Endothelial cell of umbilical vein (primary cell): ENCODE measurements around the gene THAP10.

Source experiments
- EZH2 ChIP-seq: IDR thresholded peaks from 2 replicates; pipeline ENCODE4 v1.6.1; 2012; ENCODE audit warnings: borderline replicate concordance, low read depth, mild to moderate bottlenecking, moderate library complexity, low read length, inconsistent platforms; ENCODE audit not compliant: severe bottlenecking
- POLR2A ChIP-seq: IDR thresholded peaks from 2 replicates; pipeline ENCODE4 v1.6.1; 2012; ENCODE audit warnings: low read depth, mild to moderate bottlenecking, control low read depth, low read length
- POLR2AphosphoS5 ChIP-seq: IDR thresholded peaks from 2 replicates; pipeline ENCODE4 v1.6.1; 2012; ENCODE audit warnings: low read depth, mild to moderate bottlenecking, control low read depth, low read length, moderate library complexity; ENCODE audit not compliant: insufficient read depth
- TF ChIP-seq, protein P1 (sequence below), 2 donors: IDR thresholded peaks; 1 replicate in 1 of 2; 2 replicates in 1 of 2; pipeline ENCODE4 v1.5.1; 2011; ENCODE audit warnings: low read length in 2 of 2, mild to moderate bottlenecking in 2 of 2, moderate library complexity in 2 of 2, control low read depth in 1 of 2, inconsistent platforms in 1 of 2, low read depth in 1 of 2; ENCODE audit not compliant: insufficient read depth in 1 of 2; ENCODE audit errors: extremely low read depth in 1 of 2
- TF ChIP-seq, protein P2 (sequence below): IDR thresholded peaks from 2 replicates; pipeline ENCODE4 v1.6.1; 2011; ENCODE audit not compliant: insufficient read depth, insufficient read length

DNA sequence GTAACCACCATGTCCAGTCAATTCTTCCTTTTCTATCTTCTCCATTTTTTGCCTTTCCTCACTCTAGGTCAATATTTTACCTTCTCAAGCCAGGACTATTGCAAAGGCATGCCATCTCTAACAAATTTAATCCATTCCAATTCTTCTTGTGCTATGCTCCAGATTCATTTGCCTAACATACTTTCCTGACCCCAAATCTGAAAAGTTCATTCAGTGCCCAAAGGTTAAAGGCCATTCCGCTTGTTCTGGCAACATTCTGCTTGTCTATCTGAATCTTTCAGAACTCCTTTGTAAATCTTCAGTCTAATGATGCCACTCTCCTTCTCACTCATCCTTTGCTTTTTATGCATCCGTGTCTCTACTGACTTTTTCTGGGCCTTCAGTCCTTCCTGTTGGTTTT lies 15.6 kb downstream of the THAP10 start:
- TF ChIP-seq, protein P1, sequence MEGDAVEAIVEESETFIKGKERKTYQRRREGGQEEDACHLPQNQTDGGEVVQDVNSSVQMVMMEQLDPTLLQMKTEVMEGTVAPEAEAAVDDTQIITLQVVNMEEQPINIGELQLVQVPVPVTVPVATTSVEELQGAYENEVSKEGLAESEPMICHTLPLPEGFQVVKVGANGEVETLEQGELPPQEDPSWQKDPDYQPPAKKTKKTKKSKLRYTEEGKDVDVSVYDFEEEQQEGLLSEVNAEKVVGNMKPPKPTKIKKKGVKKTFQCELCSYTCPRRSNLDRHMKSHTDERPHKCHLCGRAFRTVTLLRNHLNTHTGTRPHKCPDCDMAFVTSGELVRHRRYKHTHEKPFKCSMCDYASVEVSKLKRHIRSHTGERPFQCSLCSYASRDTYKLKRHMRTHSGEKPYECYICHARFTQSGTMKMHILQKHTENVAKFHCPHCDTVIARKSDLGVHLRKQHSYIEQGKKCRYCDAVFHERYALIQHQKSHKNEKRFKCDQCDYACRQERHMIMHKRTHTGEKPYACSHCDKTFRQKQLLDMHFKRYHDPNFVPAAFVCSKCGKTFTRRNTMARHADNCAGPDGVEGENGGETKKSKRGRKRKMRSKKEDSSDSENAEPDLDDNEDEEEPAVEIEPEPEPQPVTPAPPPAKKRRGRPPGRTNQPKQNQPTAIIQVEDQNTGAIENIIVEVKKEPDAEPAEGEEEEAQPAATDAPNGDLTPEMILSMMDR (IDR thresholded peaks at IDR 0.05; ENCODE audit: extremely low read depth in 1 of 2, insufficient read depth in 1 of 2, low read depth in 1 of 2, low read length in 2 of 2) = no peak
- no peak for TF ChIP-seq POLR2AphosphoS5
- no peak for TF ChIP-seq EZH2
- no peak for TF ChIP-seq POLR2A
- TF ChIP-seq, protein P2, sequence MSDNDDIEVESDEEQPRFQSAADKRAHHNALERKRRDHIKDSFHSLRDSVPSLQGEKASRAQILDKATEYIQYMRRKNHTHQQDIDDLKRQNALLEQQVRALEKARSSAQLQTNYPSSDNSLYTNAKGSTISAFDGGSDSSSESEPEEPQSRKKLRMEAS = no peak
